ENCODE data around the gene NPM1. TPM values are rescaled to one million over a fixed set of nuclear protein-coding genes. Genes with fewer than 3 reads are reported as not detected.
A peak's percentile ranks its signal among the peaks of the same experiment; 100 is the strongest.

The NPM1 gene
- total RNA-seq, 1 experiment from 2014 or later = 3,530 TPM

- TF ChIP-seq ZNF281 (CRISPR knock-in tag; IDR thresholded peaks at IDR 0.05) (no peak), ESRRA (CRISPR knock-in tag; IDR thresholded peaks at IDR 0.05; ENCODE audit: borderline replicate concordance) (no peak)
Measured at GRCh38 chr5:171445644-171446516, 58.2 kb downstream of the NPM1 start (continued).

- Mint-ChIP-seq H3K27me3 (ENCODE audit: low read depth) (peaks cover 21% of the 10 kb centered on the region), H3K9me3 (no peaks in the 10 kb centered on the region), H3K36me3 (no peaks in the 10 kb centered on the region), H3K27ac (no peak overlapping the region), H3K4me3 (no peak overlapping the region), H3K4me1 (peaks cover 39% of the 10 kb centered on the region)
- CTCF ChIA-PET = interaction anchor here (1.0 to 1.1 kb wide), 2 partner anchors 10 to 29 kb away, joined by 3 read pairs; no protein-coding TSS in a partner anchor
- ATAC-seq = no peak
- no peak for DNase-seq (ENCODE audit: low spot score)
- TF ChIP-seq FOXP4 (CRISPR knock-in tag; IDR thresholded peaks at IDR 0.05) = no peak
- TF ChIP-seq ZNF532 (CRISPR knock-in tag; IDR thresholded peaks at IDR 0.05; ENCODE audit: borderline replicate concordance) = no peak
- TF ChIP-seq ATF2 (CRISPR knock-in tag; IDR thresholded peaks at IDR 0.05; ENCODE audit: borderline replicate concordance, low read depth) = no peak
- no peak for TF ChIP-seq ZNF232 (CRISPR knock-in tag; IDR thresholded peaks at IDR 0.05)
- POLR2A ChIA-PET = no interaction called here
Measured at GRCh38 chr5:171447226-171447625, 59.6 kb downstream of the NPM1 start.

GRCh38 chr5:171449426-171449825 lies 61.8 kb downstream of the NPM1 start:
- CTCF ChIA-PET = interaction anchor here (1.3 to 3.9 kb wide), 3 partner anchors 12 to 35 kb away, joined by 4 to 25 read pairs (median 5); partner anchors contain the start of gene FGF18
- peaks cover 21% of the 10 kb centered on the region for H3K27me3 Mint-ChIP-seq (ENCODE audit: low read depth)
- no peak for DNase-seq (ENCODE audit: low spot score)
- H3K4me3 Mint-ChIP-seq = 0 out of 2 replicates have a peak overlapping the region, but pooled peaks have one; percentile 16
- H3K9me3 Mint-ChIP-seq = no peaks in the 10 kb centered on the region
- no peak overlapping the region for H3K27ac Mint-ChIP-seq
- H3K4me1 Mint-ChIP-seq = peaks cover 49% of the 10 kb centered on the region
- ATAC-seq = no peak
- H3K36me3 Mint-ChIP-seq = no peaks in the 10 kb centered on the region
- POLR2A ChIA-PET = interaction anchor here (0.7 to 1.0 kb wide), 3 partner anchors 10 to 141 kb away, joined by 3 to 4 read pairs (median 3); no protein-coding TSS in a partner anchor
- TF ChIP-seq CDX4 (CRISPR knock-in tag; IDR thresholded peaks at IDR 0.05; ENCODE audit: borderline replicate concordance) (no peak), ATF3 (CRISPR knock-in tag; conservative IDR thresholded peaks at IDR 0.05) (no peak), ARID4B (CRISPR knock-in tag; IDR thresholded peaks at IDR 0.05; ENCODE audit: borderline replicate concordance) (no peak)
